Adipocyte (in vitro differentiated cells): ENCODE measurements around the gene LIN7B.

Source experiments
- DNase-seq: peaks from one replicate; pipeline ENCODE4 v3.0.0-alpha.2; 2015; ENCODE audit warnings: low read depth
- H3K27me3 ChIP-seq: replicated peaks from 2 replicates; pipeline ENCODE4 v1.7.0; 2013; ENCODE audit warnings: mild to moderate bottlenecking, low read length, moderate library complexity; ENCODE audit not compliant: control insufficient read depth, insufficient read depth
- H3K36me3 ChIP-seq: 2 replicates; pipeline ENCODE4 v1.7.0; 2013; ENCODE audit warnings: low read length, mild to moderate bottlenecking, moderate library complexity; ENCODE audit not compliant: control insufficient read depth, insufficient read depth, severe bottlenecking
- H3K4me1 ChIP-seq: 2 replicates; pipeline ENCODE4 v1.7.0; 2013; ENCODE audit warnings: mild to moderate bottlenecking, low read length, moderate library complexity; ENCODE audit not compliant: control insufficient read depth, insufficient read depth
- H3K4me3 ChIP-seq: 2 replicates; pipeline ENCODE4 v1.7.0; 2013; ENCODE audit warnings: mild to moderate bottlenecking, low read length, moderate library complexity
- H3K9ac ChIP-seq: 2 replicates; pipeline ENCODE4 v1.7.0; 2013; ENCODE audit warnings: mild to moderate bottlenecking, low read length, moderate library complexity
- H3K9me3 ChIP-seq: 2 replicates; pipeline ENCODE4 v1.7.0; 2013; ENCODE audit warnings: mild to moderate bottlenecking, low read length, moderate library complexity; ENCODE audit not compliant: control insufficient read depth

Gene LIN7B

GRCh38 chr19:49101160-49101559 is 13.0 kb upstream of the LIN7B start:
- H3K4me1 ChIP-seq: peaks cover 6% of the 10 kb centered on the region
- no peaks in the 10 kb centered on the region for H3K27me3 ChIP-seq
- no peak for DNase-seq
- H3K9ac ChIP-seq: no peak overlapping the region
- no peaks in the 10 kb centered on the region for H3K9me3 ChIP-seq
- peaks cover 83% of the 10 kb centered on the region for H3K36me3 ChIP-seq
- no peak overlapping the region for H3K4me3 ChIP-seq

DNA sequence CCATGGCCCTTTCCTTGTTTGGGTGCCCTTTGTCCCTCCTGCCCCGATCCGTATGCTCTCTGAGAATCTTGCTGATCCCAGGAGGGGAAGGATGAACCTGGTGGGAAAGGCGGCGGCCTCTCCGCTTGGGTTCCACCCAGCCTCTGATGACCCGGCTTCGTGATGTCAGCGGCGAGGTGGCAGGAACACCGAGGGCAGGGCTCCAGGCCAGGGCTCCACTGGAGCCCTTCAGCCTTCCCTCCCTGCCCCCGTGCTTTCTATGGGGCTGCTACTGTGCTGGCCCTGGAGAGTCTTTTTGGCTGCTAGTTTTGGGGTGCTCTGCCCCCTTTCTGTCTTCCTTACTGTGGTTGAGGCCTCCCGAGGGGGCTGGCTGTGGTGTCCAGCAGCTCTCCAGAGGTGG is 11.9 kb upstream of the LIN7B start:
- H3K9ac ChIP-seq: no peak overlapping the region
- DNase-seq: no peak
- H3K4me1 ChIP-seq: peaks cover 6% of the 10 kb centered on the region
- H3K4me3 ChIP-seq: no peak overlapping the region
- peaks cover 85% of the 10 kb centered on the region for H3K36me3 ChIP-seq
- no peaks in the 10 kb centered on the region for H3K27me3 ChIP-seq
- no peaks in the 10 kb centered on the region for H3K9me3 ChIP-seq

- Histone ChIP-seq H3K9me3 (no peaks in the 10 kb centered on the region), H3K36me3 (peaks cover 85% of the 10 kb centered on the region), H3K9ac (no peak overlapping the region), H3K4me1 (peaks cover 2% of the 10 kb centered on the region), H3K4me3 (no peak overlapping the region), H3K27me3 (no peaks in the 10 kb centered on the region)
- DNase-seq: no peak
These were observed 10.7 kb upstream of the LIN7B start for GRCh38 chr19:49103331-49104085.

DNA sequence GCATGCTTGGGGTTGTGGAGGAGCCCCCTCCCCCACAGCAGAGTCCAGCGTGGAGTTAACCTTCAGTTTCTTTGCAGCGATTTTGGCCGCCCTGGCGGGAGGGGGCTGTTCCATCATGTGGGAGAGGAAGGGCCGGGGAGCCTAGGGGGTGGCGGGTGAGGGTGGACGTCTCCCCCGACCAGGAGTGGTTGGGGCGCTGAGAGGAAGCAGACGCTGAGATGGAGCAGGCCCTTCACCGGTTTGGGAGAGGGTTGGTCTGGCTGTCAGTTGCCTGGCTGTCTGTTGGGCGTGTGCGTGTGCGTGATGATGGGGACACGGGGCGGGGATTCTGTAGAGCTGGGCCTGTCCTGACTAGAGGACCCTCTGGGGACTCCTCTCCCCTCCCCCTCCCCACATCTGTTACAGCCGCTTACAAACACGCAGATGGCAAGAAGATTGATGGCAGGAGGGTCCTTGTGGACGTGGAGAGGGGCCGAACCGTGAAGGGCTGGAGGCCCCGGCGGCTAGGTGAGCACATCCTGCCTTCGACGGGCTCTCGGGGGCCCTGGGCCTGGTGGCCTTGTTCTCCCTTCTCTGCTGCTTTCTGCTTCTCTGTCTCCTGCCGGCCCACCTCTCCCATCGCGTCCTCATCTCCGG is 9.8 kb upstream of the LIN7B start:
- no peaks in the 10 kb centered on the region for H3K27me3 ChIP-seq
- DNase-seq: no peak
- no peak overlapping the region for H3K9ac ChIP-seq
- no peaks in the 10 kb centered on the region for H3K9me3 ChIP-seq
- no peak overlapping the region for H3K4me3 ChIP-seq
- peaks cover 85% of the 10 kb centered on the region for H3K36me3 ChIP-seq
- H3K4me1 ChIP-seq: no peaks in the 10 kb centered on the region

GRCh38 chr19:49106648-49107135 is 7.5 kb upstream of the LIN7B start:
- Histone ChIP-seq H3K4me1 (peaks cover 17% of the 10 kb centered on the region), H3K36me3 (peaks cover 73% of the 10 kb centered on the region), H3K9ac (no peak overlapping the region), H3K4me3 (no peak overlapping the region), H3K27me3 (no peaks in the 10 kb centered on the region), H3K9me3 (no peaks in the 10 kb centered on the region)
- DNase-seq: peak; percentile 70

- DNase-seq: no peak
- Histone ChIP-seq H3K27me3 (no peaks in the 10 kb centered on the region), H3K4me3 (no peak overlapping the region), H3K9me3 (no peaks in the 10 kb centered on the region), H3K4me1 (peaks cover 17% of the 10 kb centered on the region), H3K9ac (no peak overlapping the region), H3K36me3 (peaks cover 64% of the 10 kb centered on the region)
These were observed 6.3 kb upstream of the LIN7B start for GRCh38 chr19:49107625-49108459.

DNA sequence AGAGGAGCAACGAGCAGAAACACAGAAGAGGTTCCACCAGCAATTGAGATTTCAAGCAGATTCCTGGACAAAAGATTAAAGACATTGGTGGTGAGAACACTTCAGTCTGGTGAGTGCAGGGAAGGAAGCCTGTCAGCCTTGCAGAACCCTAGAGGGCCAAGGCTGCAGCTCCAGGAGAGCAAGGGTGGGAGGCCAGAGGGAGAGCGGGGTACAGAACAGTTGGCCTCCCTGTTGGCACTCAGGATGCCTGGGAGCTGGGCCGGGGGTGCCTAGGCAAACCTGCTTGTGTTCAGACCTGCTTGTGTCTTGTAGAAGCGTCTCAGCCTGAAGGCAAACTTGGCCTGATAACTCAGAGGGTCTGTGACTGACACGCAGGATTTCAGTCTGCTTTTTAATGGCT is 5.1 kb upstream of the LIN7B start:
- Histone ChIP-seq H3K27me3 (no peaks in the 10 kb centered on the region), H3K36me3 (peaks cover 57% of the 10 kb centered on the region), H3K4me3 (no peak overlapping the region), H3K9ac (no peak overlapping the region), H3K4me1 (peaks cover 22% of the 10 kb centered on the region), H3K9me3 (no peaks in the 10 kb centered on the region)
- no peak for DNase-seq

DNA sequence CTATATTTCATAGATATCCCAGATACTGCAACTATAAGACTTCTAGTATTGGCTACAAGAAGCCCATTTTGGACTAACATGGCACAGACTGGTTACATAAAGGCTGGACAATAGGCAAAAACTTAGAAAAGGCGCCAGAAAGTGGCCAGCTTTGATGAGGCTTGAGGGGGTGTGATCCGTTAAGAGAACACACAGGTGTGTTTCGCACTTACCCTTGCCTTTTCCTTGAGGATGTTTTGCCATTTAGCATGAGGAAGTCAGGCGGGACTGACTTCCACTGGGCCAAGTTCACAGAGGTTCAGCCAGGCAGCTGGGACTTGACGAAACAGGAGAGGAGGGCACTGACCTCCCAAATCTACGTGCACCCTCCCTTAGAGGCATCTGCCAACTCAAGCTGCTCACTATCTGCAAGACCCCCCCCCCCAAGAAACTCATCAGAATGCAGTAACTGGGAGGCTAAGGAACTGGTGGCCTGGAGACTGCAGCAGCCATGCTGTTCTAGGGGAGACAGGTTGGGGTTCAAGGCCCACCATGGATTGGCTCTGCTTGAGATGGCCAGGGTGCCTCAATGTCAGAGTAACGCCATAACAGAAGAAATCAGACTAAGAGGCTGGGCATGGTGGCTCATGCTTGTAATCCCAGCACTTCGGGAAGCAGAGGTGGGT is 4.5 kb upstream of the LIN7B start:
- Histone ChIP-seq H3K4me3 (no peak overlapping the region), H3K27me3 (no peaks in the 10 kb centered on the region), H3K9ac (no peak overlapping the region), H3K9me3 (no peaks in the 10 kb centered on the region), H3K4me1 (peaks cover 22% of the 10 kb centered on the region), H3K36me3 (peaks cover 51% of the 10 kb centered on the region)
- DNase-seq: no peak

GRCh38 chr19:49110567-49110966 is 3.6 kb upstream of the LIN7B start:
- no peak overlapping the region for H3K9ac ChIP-seq
- H3K4me1 ChIP-seq: peaks cover 27% of the 10 kb centered on the region
- H3K4me3 ChIP-seq: no peak overlapping the region
- H3K27me3 ChIP-seq: no peaks in the 10 kb centered on the region
- no peaks in the 10 kb centered on the region for H3K9me3 ChIP-seq
- DNase-seq: peak; percentile 43
- peaks cover 43% of the 10 kb centered on the region for H3K36me3 ChIP-seq

DNA sequence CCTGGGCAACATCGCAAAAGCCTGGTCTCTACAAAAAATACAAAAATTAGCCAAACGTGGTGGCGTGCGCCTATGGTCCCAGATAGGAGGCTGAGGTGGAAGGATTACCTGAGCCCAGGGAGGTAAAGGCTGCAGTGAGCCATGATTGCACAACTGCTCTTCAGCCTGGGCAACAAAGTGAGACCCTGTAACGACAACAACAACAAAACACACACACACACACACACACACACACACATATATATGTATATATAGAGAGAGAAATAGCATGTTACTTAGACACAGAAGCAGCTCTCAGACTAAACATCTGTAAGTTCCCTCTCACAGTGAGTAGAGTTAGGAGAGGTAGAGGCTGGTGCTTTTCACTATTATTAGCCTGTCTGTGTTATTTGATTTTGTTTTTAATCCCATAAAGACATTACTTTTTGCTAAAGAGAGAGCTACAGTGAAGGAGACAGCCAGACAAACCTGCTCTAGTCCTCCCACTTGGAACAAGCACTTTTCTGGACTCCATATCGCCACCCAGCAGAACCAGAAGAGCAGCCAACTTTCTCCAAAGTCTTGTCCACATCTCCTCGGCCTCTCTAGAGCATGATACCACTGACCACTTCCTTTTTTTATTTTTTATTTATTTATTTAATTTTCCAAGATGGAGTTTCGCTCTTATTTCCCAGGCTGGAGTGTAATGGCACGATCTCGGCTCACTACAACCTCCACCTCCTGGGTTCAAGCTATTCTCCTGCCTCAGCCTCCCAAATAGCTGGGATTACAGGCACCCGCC is 2.8 kb upstream of the LIN7B start:
- peaks cover 27% of the 10 kb centered on the region for H3K4me1 ChIP-seq
- H3K9ac ChIP-seq: no peak overlapping the region
- no peaks in the 10 kb centered on the region for H3K9me3 ChIP-seq
- H3K27me3 ChIP-seq: no peaks in the 10 kb centered on the region
- H3K36me3 ChIP-seq: peaks cover 35% of the 10 kb centered on the region
- H3K4me3 ChIP-seq: no peak overlapping the region
- no peak for DNase-seq
